Measurements from ENCODE around the gene TXK. TPM values are rescaled to one million over a fixed set of nuclear protein-coding genes. Genes with fewer than 3 reads are reported as not detected.

TXK gene
- total and polyA plus RNA-seq, 10 of the 15 experiments (the other 5 are each of a cell fraction or from before 2014, with no cell fraction given) = 0.44 to 2.9 (median 1.4) TPM

GRCh38 chr4:48027653-48028052 is 106.4 kb downstream of the TXK start (continued):
- no peak for TF ChIP-seq POLR2AphosphoS5 (IDR thresholded peaks at IDR 0.05; ENCODE audit: low read length)
- TF ChIP-seq RELB (IDR thresholded peaks at IDR 0.05; ENCODE audit: low read depth) = no peak
- TF ChIP-seq ESRRA (IDR thresholded peaks at IDR 0.05; ENCODE audit: low read length) = no peak
- TF ChIP-seq PAX5 (IDR thresholded peaks at IDR 0.05; ENCODE audit: borderline replicate concordance, low read depth, low read length) = 0 out of 2 replicates have a peak, but pooled peaks have one; percentile 19
- TF ChIP-seq MLLT1 (IDR thresholded peaks at IDR 0.05) = no peak
- no peak for TF ChIP-seq ETV6 (conservative IDR thresholded peaks at IDR 0.05 in 1 of 2, IDR thresholded peaks at IDR 0.05 in 1 of 2; ENCODE audit: borderline replicate concordance in 1 of 2, low read depth in 1 of 2)
- TF ChIP-seq ZNF24 (IDR thresholded peaks at IDR 0.05) = no peak
- 0 out of 2 replicates have a peak, but pooled peaks have one; percentile 25 for TF ChIP-seq TBL1XR1 (IDR thresholded peaks at IDR 0.05; ENCODE audit: low read depth, low read length)
- TF ChIP-seq KAT2A (conservative IDR thresholded peaks at IDR 0.05; ENCODE audit: control insufficient read depth, low read depth, low read length) = no peak
- no peak for TF ChIP-seq GABPA (IDR thresholded peaks at IDR 0.05; ENCODE audit: low read depth)
- TF ChIP-seq ELK1 (IDR thresholded peaks at IDR 0.05; ENCODE audit: low read depth, low read length) = no peak
- TF ChIP-seq STAT1 (conservative IDR thresholded peaks at IDR 0.05) = no peak
- TF ChIP-seq ZSCAN29 (IDR thresholded peaks at IDR 0.05) = no peak
- no peak for TF ChIP-seq SIX5 (IDR thresholded peaks at IDR 0.05; ENCODE audit: low read depth, low read length, severe bottlenecking)
- TF ChIP-seq BCLAF1 (IDR thresholded peaks at IDR 0.05) = no peak
- no peak for TF ChIP-seq BHLHE40 (IDR thresholded peaks at IDR 0.05; ENCODE audit: borderline replicate concordance in 1 of 2, low read depth in 2 of 2, low read length in 1 of 2)
- TF ChIP-seq RCOR1 (conservative IDR thresholded peaks at IDR 0.05; ENCODE audit: low read depth, low read length) = no peak
- TF ChIP-seq EGR1 (IDR thresholded peaks at IDR 0.05; ENCODE audit: borderline replicate concordance in 1 of 2, low read depth in 2 of 2, low read length in 2 of 2) = no peak
- no peak for TF ChIP-seq SPI1 (IDR thresholded peaks at IDR 0.05; ENCODE audit: borderline replicate concordance, insufficient read depth, low read depth, low read length)
- TF ChIP-seq ATF2 (IDR thresholded peaks at IDR 0.05; ENCODE audit: low read length) = peak; percentile 78
- TF ChIP-seq JUNB (IDR thresholded peaks at IDR 0.05) = peak; percentile 82
- TF ChIP-seq JUND (IDR thresholded peaks at IDR 0.05; ENCODE audit: low read depth, low read length) = no peak
- no peak for TF ChIP-seq NR2F1 (conservative IDR thresholded peaks at IDR 0.05)

Measured in GM12878 (cell line).